SU-DHL-6 (cell line): ENCODE data around the gene TMEM208.

Source experiments
- EZH2phosphoT487 ChIP-seq: fragments of 200-600 bp; sonication (generic), shearing (Covaris generic); conservative IDR thresholded peaks from 2 replicates; pipeline ENCODE4 v1.6.1; 2018; ENCODE audit warnings: mild to moderate bottlenecking, antibody characterized with exemption, low read length, moderate library complexity, mixed read lengths
- TF ChIP-seq, protein P1 (sequence below): fragments of 200-600 bp; sonication (generic); IDR thresholded peaks from one replicate; pipeline ENCODE4 v1.5.1; 2017; ENCODE audit warnings: antibody characterized with exemption, mild to moderate bottlenecking, low read length, moderate library complexity; ENCODE audit not compliant: insufficient read depth, poor library complexity, severe bottlenecking

DNA sequence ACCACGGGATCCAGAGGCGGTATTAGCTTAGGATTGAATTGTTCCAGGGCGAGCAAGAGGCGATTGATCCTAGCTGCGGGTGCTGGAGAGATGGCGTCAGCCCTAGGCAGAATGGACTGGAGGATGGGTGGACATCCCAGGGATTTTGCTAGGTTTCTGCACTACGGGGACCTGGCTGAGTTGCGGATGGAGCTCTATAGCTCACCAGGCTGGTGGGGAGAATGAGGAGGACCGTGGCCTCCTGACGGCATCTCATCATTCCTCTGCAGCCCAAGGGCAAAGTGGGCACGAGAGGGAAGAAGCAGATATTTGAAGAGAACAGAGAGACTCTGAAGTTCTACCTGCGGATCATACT, 614 bp downstream of the TMEM208 start:
- TF ChIP-seq, protein P1, sequence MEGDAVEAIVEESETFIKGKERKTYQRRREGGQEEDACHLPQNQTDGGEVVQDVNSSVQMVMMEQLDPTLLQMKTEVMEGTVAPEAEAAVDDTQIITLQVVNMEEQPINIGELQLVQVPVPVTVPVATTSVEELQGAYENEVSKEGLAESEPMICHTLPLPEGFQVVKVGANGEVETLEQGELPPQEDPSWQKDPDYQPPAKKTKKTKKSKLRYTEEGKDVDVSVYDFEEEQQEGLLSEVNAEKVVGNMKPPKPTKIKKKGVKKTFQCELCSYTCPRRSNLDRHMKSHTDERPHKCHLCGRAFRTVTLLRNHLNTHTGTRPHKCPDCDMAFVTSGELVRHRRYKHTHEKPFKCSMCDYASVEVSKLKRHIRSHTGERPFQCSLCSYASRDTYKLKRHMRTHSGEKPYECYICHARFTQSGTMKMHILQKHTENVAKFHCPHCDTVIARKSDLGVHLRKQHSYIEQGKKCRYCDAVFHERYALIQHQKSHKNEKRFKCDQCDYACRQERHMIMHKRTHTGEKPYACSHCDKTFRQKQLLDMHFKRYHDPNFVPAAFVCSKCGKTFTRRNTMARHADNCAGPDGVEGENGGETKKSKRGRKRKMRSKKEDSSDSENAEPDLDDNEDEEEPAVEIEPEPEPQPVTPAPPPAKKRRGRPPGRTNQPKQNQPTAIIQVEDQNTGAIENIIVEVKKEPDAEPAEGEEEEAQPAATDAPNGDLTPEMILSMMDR = no peak
- no peak for TF ChIP-seq EZH2phosphoT487
